ENCODE data around the gene OGA. TPM values are rescaled to one million over a fixed set of nuclear protein-coding genes. Genes with fewer than 3 reads are reported as not detected.

The OGA gene
- total and polyA plus RNA-seq, 2 donors (not counting 3 experiments of a cell fraction or from before 2014, with no cell fraction given), result 30.8 to 118 TPM

DNA sequence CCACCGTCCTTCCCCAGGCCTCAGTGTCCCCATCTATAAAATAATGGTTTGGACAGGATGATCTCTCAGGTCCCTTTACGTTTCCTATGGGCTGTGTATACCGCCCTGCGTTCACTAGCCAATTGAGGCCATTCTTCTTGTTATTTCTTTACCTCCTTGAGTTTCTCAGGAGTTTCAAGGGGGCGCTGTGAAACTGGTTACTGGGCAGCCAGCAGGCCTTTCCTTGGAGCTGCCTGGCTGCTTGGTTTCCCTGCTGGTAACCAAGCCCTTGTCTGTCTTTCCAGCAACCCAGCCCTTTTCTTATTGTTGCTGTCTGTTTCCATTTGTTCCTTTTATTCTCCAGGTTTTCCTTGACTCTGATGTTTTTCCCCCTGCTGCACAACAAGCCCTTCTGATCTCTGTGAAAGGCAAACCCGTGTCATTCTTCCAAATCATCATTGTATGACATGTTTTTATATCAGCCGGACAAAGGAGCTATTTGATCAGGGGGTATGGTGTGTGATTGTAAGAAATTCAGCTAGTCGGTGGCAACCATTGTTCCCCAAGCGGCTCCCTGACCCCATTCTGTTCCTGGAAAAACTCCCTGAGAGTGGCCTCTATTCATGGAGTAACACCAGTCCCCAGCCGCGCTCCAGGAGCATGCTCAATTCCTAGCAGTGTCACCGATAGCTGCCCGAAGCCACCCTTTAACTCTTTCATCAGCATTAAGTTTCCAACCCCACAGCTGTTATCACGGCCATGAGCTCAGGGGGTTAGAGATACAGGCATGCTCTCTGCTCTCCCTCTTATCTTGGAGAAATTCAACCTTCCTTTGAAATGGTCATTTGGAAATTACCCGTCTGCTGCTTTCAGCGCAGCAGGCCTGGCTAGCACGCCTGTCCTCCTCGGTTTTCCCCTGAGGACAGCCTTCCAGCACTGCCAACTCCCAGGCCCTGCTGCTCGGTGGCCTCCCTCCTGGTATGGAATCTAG is 68.9 kb downstream of the OGA start:
- TF ChIP-seq, protein P1, sequence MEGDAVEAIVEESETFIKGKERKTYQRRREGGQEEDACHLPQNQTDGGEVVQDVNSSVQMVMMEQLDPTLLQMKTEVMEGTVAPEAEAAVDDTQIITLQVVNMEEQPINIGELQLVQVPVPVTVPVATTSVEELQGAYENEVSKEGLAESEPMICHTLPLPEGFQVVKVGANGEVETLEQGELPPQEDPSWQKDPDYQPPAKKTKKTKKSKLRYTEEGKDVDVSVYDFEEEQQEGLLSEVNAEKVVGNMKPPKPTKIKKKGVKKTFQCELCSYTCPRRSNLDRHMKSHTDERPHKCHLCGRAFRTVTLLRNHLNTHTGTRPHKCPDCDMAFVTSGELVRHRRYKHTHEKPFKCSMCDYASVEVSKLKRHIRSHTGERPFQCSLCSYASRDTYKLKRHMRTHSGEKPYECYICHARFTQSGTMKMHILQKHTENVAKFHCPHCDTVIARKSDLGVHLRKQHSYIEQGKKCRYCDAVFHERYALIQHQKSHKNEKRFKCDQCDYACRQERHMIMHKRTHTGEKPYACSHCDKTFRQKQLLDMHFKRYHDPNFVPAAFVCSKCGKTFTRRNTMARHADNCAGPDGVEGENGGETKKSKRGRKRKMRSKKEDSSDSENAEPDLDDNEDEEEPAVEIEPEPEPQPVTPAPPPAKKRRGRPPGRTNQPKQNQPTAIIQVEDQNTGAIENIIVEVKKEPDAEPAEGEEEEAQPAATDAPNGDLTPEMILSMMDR (IDR thresholded peaks at IDR 0.05; ENCODE audit: extremely low read depth in 1 of 2, insufficient read depth in 1 of 2, low read depth in 1 of 2, low read length in 2 of 2), result no peak
- no peak for TF ChIP-seq POLR2A (IDR thresholded peaks at IDR 0.05; ENCODE audit: low read depth, low read length)
- no peak for TF ChIP-seq POLR2AphosphoS5 (IDR thresholded peaks at IDR 0.05; ENCODE audit: insufficient read depth, low read depth, low read length)
- TF ChIP-seq MYC (IDR thresholded peaks at IDR 0.05; ENCODE audit: low read depth, low read length), result no peak
- TF ChIP-seq FOS (IDR thresholded peaks at IDR 0.05; ENCODE audit: borderline replicate concordance, insufficient read depth, low read length), result no peak
- TF ChIP-seq, protein P2, sequence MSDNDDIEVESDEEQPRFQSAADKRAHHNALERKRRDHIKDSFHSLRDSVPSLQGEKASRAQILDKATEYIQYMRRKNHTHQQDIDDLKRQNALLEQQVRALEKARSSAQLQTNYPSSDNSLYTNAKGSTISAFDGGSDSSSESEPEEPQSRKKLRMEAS (IDR thresholded peaks at IDR 0.05; ENCODE audit: insufficient read depth, insufficient read length), result no peak
- no peak for TF ChIP-seq EZH2 (IDR thresholded peaks at IDR 0.05; ENCODE audit: borderline replicate concordance, low read depth, low read length, severe bottlenecking)
- TF ChIP-seq GATA2 (IDR thresholded peaks at IDR 0.05; ENCODE audit: insufficient read depth, insufficient read length, low read depth, low read length), result no peak
- no peak for TF ChIP-seq JUN (IDR thresholded peaks at IDR 0.05; ENCODE audit: borderline replicate concordance, insufficient read depth, insufficient read length, low read depth)
- Histone ChIP-seq H3K9me3 (replicated peaks; ENCODE audit: control insufficient read depth, insufficient read depth, low read length) (no peaks in the 10 kb centered on the region), H3K4me1 (ENCODE audit: control insufficient read depth, extremely low read depth, insufficient read depth, low read length) (no peaks in the 10 kb centered on the region), H2AFZ (ENCODE audit: low read depth, low read length) (no peak overlapping the region), H3K9me1 (replicated peaks; ENCODE audit: control insufficient read depth, extremely low read depth, insufficient read depth, low read length) (no peaks in the 10 kb centered on the region), H3K36me3 (ENCODE audit: control insufficient read depth in 2 of 2, extremely low read depth in 1 of 2, insufficient read depth in 2 of 2, low read length in 2 of 2) (no peaks in the 10 kb centered on the region), H3K27ac (ENCODE audit: insufficient read depth, low read depth, low read length) (no peak overlapping the region), H3K4me2 (ENCODE audit: insufficient read depth, low read length) (no peak overlapping the region), H3K9ac (replicated peaks; ENCODE audit: extremely low read depth, insufficient read depth, low read length) (no peak overlapping the region), H3K79me2 (ENCODE audit: control insufficient read depth, insufficient read depth, low read length) (no peaks in the 10 kb centered on the region), H3K4me3 (replicated peaks in 1 of 3; ENCODE audit: insufficient read depth in 1 of 3, low read depth in 1 of 3, low read length in 3 of 3) (no peak overlapping the region), H3K27me3 (ENCODE audit: control insufficient read depth in 2 of 2, insufficient read depth in 2 of 2, low read length in 2 of 2) (peaks cover 4 to 15% of the 10 kb centered on the region in 2 experiments), H4K20me1 (replicated peaks; ENCODE audit: control insufficient read depth, extremely low read depth, insufficient read depth, low read length) (no peaks in the 10 kb centered on the region)
- ChIA-PET CTCF (no interaction called here), POLR2A (no interaction called here)
- DNase-seq (ENCODE audit: low read depth, low spot score) (no peak), FAIRE-seq (no peak)
- intact Hi-C loops (cut with micrococcal nuclease) (no loop called here), dilution Hi-C loops (cut with MboI; ENCODE audit: extremely low pct_ligation_motif_present, low sequenced_read_pairs) (no loop called here)
- no TSS peak for BruUV-seq (replicated peaks)
